ENCODE data around the gene RNF151.
A peak's percentile ranks its signal among the peaks of the same experiment; 100 is the strongest.
"Not testable (repeated sequence)": the region's sequence is repeated elsewhere in the genome, so short reads cannot be mapped to it uniquely, and the experiment has no call there.

RNF151 gene

DNA sequence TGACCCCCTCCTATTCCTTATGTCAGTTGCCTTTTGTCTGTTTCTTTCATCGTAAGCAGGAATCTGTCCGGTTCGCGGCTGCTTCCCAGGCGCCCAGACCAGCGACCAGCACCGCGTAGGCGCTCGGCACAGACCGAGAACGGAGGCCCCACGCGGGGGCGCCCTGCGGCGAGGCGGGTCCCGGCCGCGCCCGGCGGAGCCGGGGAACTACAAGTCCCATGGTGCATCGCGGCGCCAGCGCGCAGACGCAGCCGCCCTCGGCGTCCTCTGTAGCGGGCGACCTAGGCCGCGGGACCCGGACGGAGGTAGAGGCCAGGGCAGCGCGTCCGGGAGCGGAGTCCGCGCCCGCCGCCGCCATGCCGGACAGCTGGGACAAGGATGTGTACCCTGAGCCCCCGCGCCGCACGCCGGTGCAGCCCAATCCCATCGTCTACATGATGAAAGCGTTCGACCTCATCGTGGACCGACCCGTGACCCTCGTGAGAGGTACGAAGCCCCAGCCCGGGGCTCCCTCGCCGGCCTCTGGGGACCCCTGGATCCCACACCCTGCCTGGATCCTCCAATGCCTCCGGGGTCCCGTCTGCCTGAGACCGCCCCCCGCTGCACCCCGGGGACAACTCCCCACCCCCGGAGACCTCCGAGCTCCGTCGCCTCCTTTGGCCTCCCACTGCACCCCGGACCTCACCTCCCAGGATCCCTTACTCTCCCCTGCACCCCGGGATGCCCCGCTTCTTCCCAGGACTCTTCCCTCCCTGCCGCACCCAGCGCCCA lies 7.2 kb upstream of the RNF151 start, which contains the start of gene NDUFB10:
Gene NDUFB10, plus strand, starts transcription at position 270 of the 771 bp plus-strand sequence. Its CDS starts 87 bp downstream, at position 357.
- DNase-seq = peak; percentile 87 to 90 (median 87)
- peaks cover 32 to 41% of the 10 kb centered on the region in 2 donors for H3K4me1 Mint-ChIP-seq (ENCODE audit: low read depth in 2 of 2)

DNA sequence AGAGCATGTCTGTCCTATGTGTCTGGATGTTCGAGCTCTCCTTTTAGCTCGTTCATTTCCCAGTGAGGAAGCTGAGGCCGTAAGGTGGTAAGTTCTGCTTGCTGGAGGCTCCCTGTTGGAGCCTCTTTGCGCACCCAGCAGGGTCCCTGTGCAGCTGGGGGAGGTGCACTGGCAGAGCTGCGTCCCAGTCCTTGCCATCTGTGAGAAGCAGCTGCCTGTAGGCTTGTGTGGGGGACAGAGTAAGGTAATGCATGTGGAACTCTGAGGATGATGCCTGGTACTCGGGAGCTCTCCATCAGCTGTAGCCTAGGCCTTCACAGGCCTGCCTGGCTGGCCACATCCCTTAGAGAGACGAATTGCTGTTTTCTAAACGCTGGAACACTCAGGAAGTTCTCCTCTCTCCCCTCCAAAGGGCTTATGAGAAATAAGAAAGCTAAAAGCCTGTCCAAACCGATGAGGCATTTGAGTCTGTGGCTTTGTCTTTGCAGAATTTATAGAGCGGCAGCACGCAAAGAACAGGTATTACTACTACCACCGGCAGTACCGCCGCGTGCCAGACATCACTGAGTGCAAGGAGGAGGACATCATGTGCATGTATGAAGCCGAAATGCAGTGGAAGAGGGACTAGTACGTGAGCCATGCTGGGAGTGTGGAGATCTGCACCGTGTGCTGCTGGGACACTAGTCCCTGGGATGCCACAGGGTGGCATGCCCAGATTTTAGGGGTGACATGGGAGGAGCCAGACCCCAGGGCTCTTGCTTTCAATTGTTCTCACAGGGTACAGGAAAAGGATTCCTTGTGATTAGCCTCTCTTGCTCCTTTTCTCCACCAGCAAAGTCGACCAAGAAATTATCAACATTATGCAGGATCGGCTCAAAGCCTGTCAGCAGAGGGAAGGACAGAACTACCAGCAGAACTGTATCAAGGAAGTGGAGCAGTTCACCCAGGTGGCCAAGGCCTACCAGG lies 5.7 kb upstream of the RNF151 start:
- H3K36me3 Mint-ChIP-seq (ENCODE audit: insufficient read depth) = peaks cover 61% of the 10 kb centered on the region
- ATAC-seq (replicated peaks) = no peak

More for the DNA sequence above, 7.2 kb upstream of the RNF151 start, which contains the start of gene NDUFB10:
- Mint-ChIP-seq H3K4me3 (peak within 1 kb of the TSS; percentile 94 to 95), H3K9me3 (no peaks in the 10 kb centered on the region), H3K27ac (peak within 1 kb of the TSS; percentile 98 to 99), H3K27me3 (no peaks in the 10 kb centered on the region), H3K36me3 (ENCODE audit: insufficient read depth) (peaks cover 46% of the 10 kb centered on the region)
- ATAC-seq (replicated peaks) = peak; percentile 83

DNA sequence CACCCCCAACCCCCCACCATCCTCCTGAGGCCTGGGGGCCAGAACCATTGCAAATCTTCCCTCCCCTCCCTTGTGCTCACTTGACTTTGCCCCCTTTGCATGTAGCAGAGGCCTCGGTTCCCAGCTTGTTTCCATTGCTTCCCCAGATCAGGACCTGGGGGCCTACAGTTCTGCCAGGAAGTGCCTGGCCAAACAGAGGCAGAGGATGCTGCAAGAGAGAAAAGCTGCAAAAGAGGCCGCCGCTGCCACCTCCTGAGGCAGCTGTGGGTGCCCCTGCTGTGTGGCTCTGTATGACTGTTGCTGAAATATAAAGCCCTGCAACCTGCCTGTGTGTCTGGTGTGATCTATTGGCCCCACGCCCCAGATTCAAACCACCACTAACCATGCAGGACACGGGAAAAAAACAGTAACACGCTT lies 5.0 kb upstream of the RNF151 start:
- ATAC-seq (replicated peaks) (no peak), DNase-seq (no peak)
- Mint-ChIP-seq H3K27me3 (no peaks in the 10 kb centered on the region), H3K36me3 (ENCODE audit: insufficient read depth) (peaks cover 64% of the 10 kb centered on the region), H3K4me1 (ENCODE audit: low read depth in 2 of 2) (peaks cover 43 to 53% of the 10 kb centered on the region in 2 donors), H3K27ac (peak overlapping the region; percentile 98 to 99), H3K4me3 (peak overlapping the region; percentile 94 to 95), H3K9me3 (no peaks in the 10 kb centered on the region)

More for the DNA sequence above, 5.7 kb upstream of the RNF151 start:
- Mint-ChIP-seq H3K9me3 (no peaks in the 10 kb centered on the region), H3K4me3 (peak overlapping the region; percentile 94 to 95), H3K4me1 (ENCODE audit: low read depth in 2 of 2) (peaks cover 43 to 53% of the 10 kb centered on the region in 2 donors), H3K27me3 (no peaks in the 10 kb centered on the region), H3K27ac (peak overlapping the region; percentile 98 to 99)
- DNase-seq = peak in 2 of 3 experiments; percentile 31 to 40

DNA sequence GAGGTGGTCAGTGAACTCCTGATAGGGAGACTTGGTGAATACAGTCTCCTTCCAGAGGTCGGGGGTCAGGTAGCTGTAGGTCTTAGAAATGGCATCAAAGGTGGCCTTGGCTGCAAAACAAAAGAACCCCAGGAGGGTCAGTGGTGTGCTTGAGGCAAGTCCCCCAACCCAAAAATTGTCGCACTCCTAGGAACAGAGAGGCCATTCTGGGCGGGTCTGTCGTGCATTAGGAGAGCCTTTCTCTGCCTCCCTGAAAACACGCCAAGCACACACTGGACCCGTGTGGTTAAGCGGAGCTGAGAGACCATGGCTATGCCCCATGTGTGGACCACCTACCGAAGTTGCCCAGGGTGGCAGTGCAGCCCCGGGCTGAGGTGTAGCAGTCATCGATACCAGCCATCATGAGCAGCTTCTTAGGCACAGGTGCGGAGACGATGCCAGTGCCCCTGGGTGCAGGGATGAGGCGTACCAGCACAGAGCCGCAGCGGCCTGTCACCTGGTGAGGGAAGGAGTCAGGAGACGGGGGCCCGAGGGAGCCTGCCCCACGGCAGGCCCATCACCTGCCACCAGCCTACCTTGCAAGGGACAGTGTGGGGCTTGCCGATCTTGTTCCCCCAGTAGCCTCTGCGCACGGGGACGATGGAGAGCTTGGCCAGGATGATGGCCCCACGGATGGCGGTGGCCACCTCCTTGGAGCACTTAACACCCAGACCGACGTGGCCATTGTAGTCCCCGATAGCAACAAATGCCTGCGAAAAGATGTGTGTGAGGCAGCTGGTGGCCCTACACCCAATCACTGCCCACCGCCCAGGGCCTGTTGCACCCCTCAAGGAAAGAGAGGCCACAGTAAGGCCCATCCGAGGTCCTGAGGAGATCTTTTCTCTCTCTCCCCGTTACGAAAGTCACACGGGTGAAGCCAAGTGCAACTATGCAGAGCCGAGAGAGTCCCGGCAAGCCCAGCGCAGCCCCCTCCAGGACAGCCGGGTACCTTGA lies 4.2 kb upstream of the RNF151 start:
- not testable (repeated sequence) for DNase-seq; ATAC-seq (replicated peaks); H3K9me3 Mint-ChIP-seq; H3K27me3 Mint-ChIP-seq
- peak overlapping the region; percentile 98 to 99 for H3K27ac Mint-ChIP-seq
- peak overlapping the region; percentile 92 to 95 for H3K4me3 Mint-ChIP-seq
- H3K4me1 Mint-ChIP-seq (ENCODE audit: low read depth in 2 of 2) = peaks cover 43 to 53% of the 10 kb centered on the region in 2 donors
- H3K36me3 Mint-ChIP-seq (ENCODE audit: insufficient read depth) = peaks cover 64% of the 10 kb centered on the region

DNA sequence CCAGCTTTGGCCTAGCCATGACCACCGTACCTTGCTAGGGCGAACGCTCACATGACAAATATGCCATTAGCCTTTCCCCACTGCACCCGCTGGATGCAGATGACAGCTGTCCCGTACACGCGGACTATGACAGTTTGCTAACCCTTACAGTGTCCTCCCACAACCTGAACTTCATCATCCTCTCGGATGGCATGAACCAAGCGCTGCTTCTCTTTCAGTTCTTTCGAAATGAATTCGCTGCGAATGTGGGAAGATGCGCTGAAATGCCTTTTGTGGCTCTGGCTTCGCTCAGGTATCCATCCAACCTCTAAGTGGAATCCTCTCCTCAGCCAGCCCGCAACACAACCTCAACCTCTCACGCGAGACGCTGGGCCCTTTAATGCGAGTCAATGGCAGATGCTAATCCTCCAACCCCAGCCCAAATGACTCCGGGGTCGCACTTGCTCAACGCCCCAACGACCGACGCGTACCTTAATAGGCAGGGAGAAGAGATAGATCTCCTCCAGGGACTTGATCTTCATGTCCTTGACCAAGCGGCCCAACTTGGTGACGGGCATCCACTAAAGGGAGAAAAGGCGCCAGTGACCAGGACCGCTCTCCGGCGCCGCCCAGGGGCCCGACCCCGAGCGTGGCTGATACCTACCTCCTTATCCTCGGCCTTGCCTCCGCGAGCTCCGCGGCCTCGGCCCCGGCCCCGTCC lies 2.7 kb upstream of the RNF151 start:
- DNase-seq = peak in 2 of 3 experiments; percentile 37 to 52
- H3K27me3 Mint-ChIP-seq = no peaks in the 10 kb centered on the region
- H3K36me3 Mint-ChIP-seq (ENCODE audit: insufficient read depth) = peaks cover 64% of the 10 kb centered on the region
- peak overlapping the region; percentile 98 to 99 for H3K27ac Mint-ChIP-seq
- peaks cover 43 to 53% of the 10 kb centered on the region in 2 donors for H3K4me1 Mint-ChIP-seq (ENCODE audit: low read depth in 2 of 2)
- H3K4me3 Mint-ChIP-seq = peak overlapping the region; percentile 92 to 95
- peak; percentile 20 for ATAC-seq (replicated peaks)
- no peaks in the 10 kb centered on the region for H3K9me3 Mint-ChIP-seq

DNA sequence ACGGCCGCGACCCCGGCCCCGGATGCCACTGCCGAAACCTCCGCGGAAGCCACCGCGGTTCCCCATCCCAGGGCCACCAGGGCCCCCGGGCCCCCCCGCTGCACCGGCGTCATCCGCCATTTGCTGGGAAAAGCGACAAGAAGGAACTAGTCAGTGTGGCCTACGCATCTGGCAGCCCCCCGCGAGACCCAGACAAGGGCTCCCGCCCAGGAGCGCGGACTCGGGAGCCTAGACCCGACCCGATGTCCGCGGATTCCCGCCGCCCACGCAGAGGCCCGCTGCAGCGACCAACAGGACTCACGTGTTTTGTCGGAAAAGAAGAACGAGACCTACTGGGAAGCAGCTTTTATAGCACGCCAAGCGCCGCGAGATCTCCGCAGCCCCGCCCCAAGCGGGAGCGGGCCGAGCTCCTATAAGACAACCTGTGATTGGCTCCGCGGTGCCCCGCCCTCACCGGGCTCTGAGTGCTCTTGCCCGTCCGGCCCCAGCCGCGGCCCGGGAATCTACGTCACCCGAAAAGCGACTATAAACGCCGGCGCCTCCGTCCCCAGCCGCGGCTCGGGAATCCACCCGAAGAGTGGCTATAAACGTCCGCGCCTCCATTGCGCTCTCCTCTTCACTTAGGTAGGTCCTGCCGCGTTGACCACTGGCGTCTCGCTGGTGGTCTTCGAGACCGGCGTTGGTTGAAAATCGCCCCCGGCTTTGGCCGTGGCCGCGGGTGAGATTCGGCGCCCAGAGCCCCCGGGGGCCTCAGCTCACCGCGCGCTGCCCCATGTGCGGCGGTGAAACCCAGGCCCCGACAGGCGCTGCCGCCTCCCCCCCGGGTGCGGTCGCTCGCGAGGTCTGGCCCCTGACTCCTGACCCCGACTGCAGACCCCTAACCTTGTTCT lies 1.9 kb upstream of the RNF151 start, which contains the start of gene RPS2:
Gene RPS2, minus strand, starts transcription at position 321 of the 890 bp plus-strand sequence. Its CDS starts 201 bp downstream, at position 120.
- H3K27me3 Mint-ChIP-seq = no peaks in the 10 kb centered on the region
- ATAC-seq (replicated peaks) = peak; percentile 90
- peak within 1 kb of the TSS; percentile 92 to 95 for H3K4me3 Mint-ChIP-seq
- H3K4me1 Mint-ChIP-seq (ENCODE audit: low read depth in 2 of 2) = peaks cover 43 to 53% of the 10 kb centered on the region in 2 donors
- peak; percentile 94 to 97 (median 94) for DNase-seq
- H3K27ac Mint-ChIP-seq = peak within 1 kb of the TSS; percentile 98 to 99
- H3K9me3 Mint-ChIP-seq = no peaks in the 10 kb centered on the region
- peaks cover 64% of the 10 kb centered on the region for H3K36me3 Mint-ChIP-seq (ENCODE audit: insufficient read depth)

DNA sequence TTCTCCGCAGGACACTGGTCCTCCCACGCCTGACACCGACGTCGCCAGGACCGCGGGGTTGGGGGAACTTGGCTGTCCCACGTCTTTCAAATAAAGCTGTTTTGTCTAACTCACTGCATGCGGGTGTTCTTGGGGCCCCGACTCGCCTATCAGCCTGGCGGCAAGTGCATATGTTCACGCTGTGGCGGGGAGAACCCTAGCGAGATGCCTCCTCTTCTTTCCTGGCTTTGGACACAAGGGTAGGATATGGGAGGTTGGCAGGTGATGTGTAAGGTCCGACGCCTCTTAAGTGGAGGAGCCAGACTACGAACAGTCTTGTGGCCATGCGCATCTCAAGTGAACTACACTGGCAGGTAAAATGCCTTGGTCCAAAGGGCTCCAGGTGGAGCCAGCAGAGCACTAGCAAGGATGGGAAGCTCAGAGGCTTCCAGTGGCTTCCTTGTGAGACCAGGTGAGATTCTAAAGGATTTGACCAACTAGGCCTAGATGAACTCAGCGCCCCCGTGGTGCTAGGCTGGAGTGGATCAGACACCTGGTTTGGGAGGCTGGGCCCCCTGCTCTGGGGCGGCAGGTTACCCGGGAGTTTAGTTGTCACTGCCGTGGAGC lies 1.2 kb upstream of the RNF151 start:
- H3K4me1 Mint-ChIP-seq (ENCODE audit: low read depth in 2 of 2) = peaks cover 36 to 46% of the 10 kb centered on the region in 2 donors
- DNase-seq (no peak), ATAC-seq (replicated peaks) (no peak)
- no peaks in the 10 kb centered on the region for H3K27me3 Mint-ChIP-seq
- no peaks in the 10 kb centered on the region for H3K9me3 Mint-ChIP-seq
- H3K27ac Mint-ChIP-seq = peak overlapping the region; percentile 98 to 99
- H3K36me3 Mint-ChIP-seq (ENCODE audit: insufficient read depth) = peaks cover 58% of the 10 kb centered on the region
- peak overlapping the region; percentile 92 to 95 for H3K4me3 Mint-ChIP-seq

DNA sequence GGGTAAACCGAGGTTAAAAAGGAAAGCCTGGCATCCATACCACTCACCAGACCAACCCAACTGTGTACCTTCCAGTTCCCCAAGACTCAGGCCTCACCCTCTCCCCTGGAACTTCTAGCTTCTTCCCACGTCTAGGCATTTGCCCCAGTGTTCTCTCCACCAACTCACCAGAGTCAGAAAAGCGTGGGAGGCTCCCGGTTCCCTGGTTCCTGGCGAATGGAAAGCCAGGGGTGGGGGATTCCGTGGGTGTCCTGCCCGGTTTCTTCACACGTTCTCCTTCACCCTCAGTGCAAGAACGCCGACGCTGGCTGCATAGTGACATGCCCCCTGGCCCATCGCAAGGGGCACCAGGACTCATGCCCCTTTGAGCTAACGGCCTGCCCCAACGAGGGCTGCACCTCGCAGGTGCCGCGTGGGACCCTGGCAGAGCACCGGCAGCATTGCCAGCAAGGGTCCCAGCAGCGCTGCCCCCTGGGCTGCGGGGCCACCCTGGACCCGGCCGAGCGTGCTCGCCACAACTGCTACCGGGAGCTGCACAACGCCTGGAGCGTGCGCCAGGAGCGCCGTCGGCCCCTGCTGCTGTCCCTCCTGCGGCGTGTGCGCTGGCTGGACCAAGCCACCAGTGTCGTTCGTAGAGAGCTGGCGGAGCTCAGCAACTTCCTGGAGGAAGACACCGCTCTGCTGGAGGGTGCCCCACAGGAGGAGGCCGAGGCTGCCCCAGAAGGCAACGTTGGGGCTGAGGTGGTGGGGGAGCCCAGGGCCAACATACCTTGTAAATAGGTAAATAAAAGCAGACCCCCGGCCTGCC lies 1.7 kb downstream of the RNF151 start:
- H3K4me1 Mint-ChIP-seq (ENCODE audit: low read depth in 2 of 2) = peaks cover 39 to 40% of the 10 kb centered on the region in 2 donors
- H3K36me3 Mint-ChIP-seq (ENCODE audit: insufficient read depth) = peaks cover 38% of the 10 kb centered on the region
- H3K9me3 Mint-ChIP-seq = no peaks in the 10 kb centered on the region
- ATAC-seq (replicated peaks) (no peak), DNase-seq (no peak)
- H3K27me3 Mint-ChIP-seq = no peaks in the 10 kb centered on the region
- H3K4me3 Mint-ChIP-seq = peak overlapping the region in 1 of 2 donors; percentile 17
- no peak overlapping the region for H3K27ac Mint-ChIP-seq

DNA sequence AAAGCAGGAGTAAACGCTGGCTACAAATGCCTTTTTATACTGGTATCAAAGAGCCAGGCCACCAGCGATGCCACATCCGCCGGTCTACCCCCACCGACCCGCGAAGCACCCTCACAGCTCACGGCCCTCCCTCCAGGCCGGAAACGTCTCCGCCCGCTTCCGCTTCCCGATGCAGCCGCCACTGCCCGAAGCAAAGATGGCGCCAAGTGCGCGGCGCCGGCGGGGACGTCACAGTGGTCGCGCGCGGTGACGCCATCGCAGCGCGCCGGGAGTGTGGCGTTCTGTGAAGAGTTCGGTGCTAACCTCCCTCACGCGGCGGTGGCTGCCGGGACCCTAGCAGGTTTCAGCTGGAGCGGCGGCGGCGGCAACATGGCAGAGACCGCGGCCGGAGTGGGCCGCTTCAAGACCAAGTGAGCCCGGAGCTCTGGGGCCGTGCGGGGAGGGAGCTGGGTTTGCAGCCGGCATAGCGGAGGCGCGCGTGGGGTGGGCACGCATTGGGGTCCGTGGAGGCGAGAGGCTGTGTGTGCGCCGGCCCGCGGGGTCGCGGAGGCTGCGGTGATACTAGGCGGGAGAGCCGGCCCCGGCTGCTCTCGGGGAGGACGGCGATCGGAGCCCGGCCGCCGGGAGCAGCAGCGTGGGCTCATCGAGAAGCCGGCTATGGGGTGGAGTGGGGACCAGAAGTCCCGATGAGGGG lies 5.3 kb downstream of the RNF151 start, which contains the start of gene TBL3:
Gene TBL3, plus strand, starts transcription at position 258 of the 694 bp plus-strand sequence. Its CDS starts 112 bp downstream, at position 370.
- no peaks in the 10 kb centered on the region for H3K27me3 Mint-ChIP-seq
- H3K4me3 Mint-ChIP-seq = peak within 1 kb of the TSS; percentile 98
- peak; percentile 95 to 98 (median 98) for DNase-seq
- peak within 1 kb of the TSS; percentile 98 for H3K27ac Mint-ChIP-seq
- peaks cover 21% of the 10 kb centered on the region for H3K36me3 Mint-ChIP-seq (ENCODE audit: insufficient read depth)
- no peaks in the 10 kb centered on the region for H3K9me3 Mint-ChIP-seq
- H3K4me1 Mint-ChIP-seq (ENCODE audit: low read depth in 2 of 2) = peaks cover 19 to 20% of the 10 kb centered on the region in 2 donors
- ATAC-seq (replicated peaks) = peak; percentile 98

DNA sequence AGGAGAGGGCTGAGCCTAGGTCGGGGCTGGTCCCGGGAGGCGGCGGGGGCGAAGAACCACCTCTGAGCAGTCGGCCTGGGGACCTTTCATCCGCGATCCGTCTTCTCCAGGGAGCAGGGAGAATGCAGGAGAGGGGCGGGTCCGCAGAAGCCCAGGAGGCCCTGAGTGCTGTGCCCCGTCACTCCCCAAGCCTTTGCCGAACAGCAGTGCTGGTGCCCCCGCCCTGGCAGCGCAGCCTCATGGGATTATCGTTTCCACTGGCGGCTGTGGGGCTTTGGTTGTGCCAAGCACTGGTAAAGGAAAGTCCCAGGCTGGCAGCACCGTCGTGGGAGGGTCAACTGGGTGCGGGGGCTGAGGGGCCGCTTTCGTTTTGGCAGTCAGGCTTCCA lies 5.8 kb downstream of the RNF151 start:
- Mint-ChIP-seq H3K4me1 (ENCODE audit: low read depth in 2 of 2) (peaks cover 19 to 20% of the 10 kb centered on the region in 2 donors), H3K27me3 (no peaks in the 10 kb centered on the region), H3K4me3 (peak overlapping the region; percentile 98), H3K9me3 (no peaks in the 10 kb centered on the region), H3K36me3 (ENCODE audit: insufficient read depth) (peaks cover 26% of the 10 kb centered on the region), H3K27ac (peak overlapping the region; percentile 98)
- ATAC-seq (replicated peaks) (no peak), DNase-seq (no peak)

All from effector memory CD8-positive, alpha-beta T cell (primary cell).